ENCODE results near the gene PKP2. TPM values are rescaled to one million over a fixed set of nuclear protein-coding genes. Genes with fewer than 3 reads are reported as not detected.

Gene PKP2
- total RNA-seq, 1 experiment from 2014 or later, result 18.4 TPM

- no peak overlapping the region for H2BK5ac ChIP-seq (ENCODE audit: insufficient read length, low read length)
- Mint-ChIP-seq H3K9me3 (no peaks in the 10 kb centered on the region), H3K27me3 (ENCODE audit: low read depth) (no peaks in the 10 kb centered on the region), H3K4me1 (peaks cover 6 to 13% of the 10 kb centered on the region in 2 experiments), H3K4me3 (no peak overlapping the region), H3K36me3 (ENCODE audit: insufficient read depth in 1 of 3, low read depth in 3 of 3) (no peaks in the 10 kb centered on the region), H3K27ac (no peak overlapping the region)
- no peak overlapping the region for H4K5ac ChIP-seq (ENCODE audit: insufficient read length, low read depth, low read length)
- H3K9ac ChIP-seq (ENCODE audit: extremely low read depth, insufficient read length, low read length), result no peak overlapping the region
- no peaks in the 10 kb centered on the region for H3K9me3 ChIP-seq (ENCODE audit: control insufficient read depth, low read depth, low read length)
- no peak overlapping the region for H3K27ac ChIP-seq (ENCODE audit: insufficient read length, low read depth, low read length)
- no peak overlapping the region for H3K4ac ChIP-seq (ENCODE audit: low read depth, low read length)
- no peak overlapping the region for H3K23ac ChIP-seq (ENCODE audit: insufficient read length, low read depth, low read length)
- TF ChIP-seq, protein P1, sequence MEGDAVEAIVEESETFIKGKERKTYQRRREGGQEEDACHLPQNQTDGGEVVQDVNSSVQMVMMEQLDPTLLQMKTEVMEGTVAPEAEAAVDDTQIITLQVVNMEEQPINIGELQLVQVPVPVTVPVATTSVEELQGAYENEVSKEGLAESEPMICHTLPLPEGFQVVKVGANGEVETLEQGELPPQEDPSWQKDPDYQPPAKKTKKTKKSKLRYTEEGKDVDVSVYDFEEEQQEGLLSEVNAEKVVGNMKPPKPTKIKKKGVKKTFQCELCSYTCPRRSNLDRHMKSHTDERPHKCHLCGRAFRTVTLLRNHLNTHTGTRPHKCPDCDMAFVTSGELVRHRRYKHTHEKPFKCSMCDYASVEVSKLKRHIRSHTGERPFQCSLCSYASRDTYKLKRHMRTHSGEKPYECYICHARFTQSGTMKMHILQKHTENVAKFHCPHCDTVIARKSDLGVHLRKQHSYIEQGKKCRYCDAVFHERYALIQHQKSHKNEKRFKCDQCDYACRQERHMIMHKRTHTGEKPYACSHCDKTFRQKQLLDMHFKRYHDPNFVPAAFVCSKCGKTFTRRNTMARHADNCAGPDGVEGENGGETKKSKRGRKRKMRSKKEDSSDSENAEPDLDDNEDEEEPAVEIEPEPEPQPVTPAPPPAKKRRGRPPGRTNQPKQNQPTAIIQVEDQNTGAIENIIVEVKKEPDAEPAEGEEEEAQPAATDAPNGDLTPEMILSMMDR (conservative IDR thresholded peaks at IDR 0.05), result no peak
- no peak overlapping the region for H3T11ph ChIP-seq (ENCODE audit: low read length)
- H3K4me2 ChIP-seq (ENCODE audit: insufficient read depth, insufficient read length, low read length), result no peak overlapping the region
- no peak overlapping the region for H2BK12ac ChIP-seq (ENCODE audit: insufficient read length, low read depth, low read length)
- H3K4me1 ChIP-seq (ENCODE audit: insufficient read depth, low read length), result no peaks in the 10 kb centered on the region; the same call in 1 of the 2 replicates
- H4K8ac ChIP-seq (replicated peaks; ENCODE audit: insufficient read length, low read depth, low read length), result no peak overlapping the region
- no peaks in the 10 kb centered on the region for H4K20me1 ChIP-seq (ENCODE audit: control insufficient read depth, insufficient read depth, insufficient read length)
- H2BK20ac ChIP-seq (ENCODE audit: low read depth, low read length, poor library complexity, severe bottlenecking), result no peak overlapping the region
- no peaks in the 10 kb centered on the region for H3K23me2 ChIP-seq (ENCODE audit: insufficient read length, low read depth, low read length, poor library complexity, severe bottlenecking)
- no peak for DNase-seq
- no peak overlapping the region for H4K91ac ChIP-seq (ENCODE audit: insufficient read length, low read depth, low read length)
- no peaks in the 10 kb centered on the region for H3K79me1 ChIP-seq (ENCODE audit: insufficient read depth, low read depth, low read length, poor library complexity, severe bottlenecking)
- no peaks in the 10 kb centered on the region for H3K79me2 ChIP-seq (ENCODE audit: insufficient read depth, low read length)
- H3K56ac ChIP-seq (ENCODE audit: insufficient read length, low read depth, low read length), result no peak overlapping the region
- H3K27me3 ChIP-seq (ENCODE audit: insufficient read depth, low read length), result no peaks in the 10 kb centered on the region
- WGBS (ENCODE audit: extremely low coverage, insufficient read length, low lambda C conversion rate), result no CpG with 5 or more reads among the region's 1 CpG
- H2BK120ac ChIP-seq (ENCODE audit: low read depth, low read length, poor library complexity, severe bottlenecking), result no peak overlapping the region
- no peak overlapping the region for H2AFZ ChIP-seq (ENCODE audit: low read length)
- H3K14ac ChIP-seq (ENCODE audit: insufficient read depth, low read length), result no peak overlapping the region
- H2BK15ac ChIP-seq (ENCODE audit: low read depth, low read length), result no peak overlapping the region
- H3K18ac ChIP-seq (ENCODE audit: insufficient read length, low read depth, low read length), result no peak overlapping the region
- no peak overlapping the region for H2AK5ac ChIP-seq (ENCODE audit: insufficient read length, low read length)
Measured at GRCh38 chr12:32903318-32903717, 6.7 kb upstream of the PKP2 start.
